ENCODE measurements around the gene TP73.

GRCh38 chr1:3631320-3632260 is 20.7 kb upstream of the TP73 start:
- no peak for TF ChIP-seq YY1 (IDR thresholded peaks at IDR 0.05; ENCODE audit: insufficient read depth, insufficient read length)
- TF ChIP-seq ZNF274 (IDR thresholded peaks at IDR 0.05; ENCODE audit: low read depth, low read length), result no peak
- TF ChIP-seq SUZ12 (IDR thresholded peaks at IDR 0.05; ENCODE audit: extremely low read depth, insufficient read depth, insufficient read length), result no peak
